HUES6 (cell line): ENCODE measurements around the gene SETD2.

Experiments
- H3K27ac ChIP-seq: 2 replicates; pipeline ENCODE4 v1.7.0; 2013; ENCODE audit warnings: low read depth, mild to moderate bottlenecking, low read length, inconsistent platforms
- H3K27me3 ChIP-seq: 2 replicates; pipeline ENCODE4 v1.6.1; 2013; ENCODE audit warnings: low read length; ENCODE audit not compliant: control insufficient read depth, insufficient read depth
- H3K36me3 ChIP-seq: 2 replicates; pipeline ENCODE4 v1.6.1; 2013; ENCODE audit warnings: low read length; ENCODE audit not compliant: control insufficient read depth, insufficient read depth
- H3K4me1 ChIP-seq: 2 replicates; pipeline ENCODE4 v1.6.1; 2013; ENCODE audit warnings: low read length; ENCODE audit not compliant: control insufficient read depth, insufficient read depth
- H3K4me3 ChIP-seq: 2 replicates; pipeline ENCODE4 v1.5.1; 2013; ENCODE audit warnings: low read depth, low read length
- H3K9ac ChIP-seq: one replicate; pipeline ENCODE4 v1.6.1; 2013; ENCODE audit warnings: mild to moderate bottlenecking, low read length
- H3K9me3 ChIP-seq: 2 replicates; pipeline ENCODE4 v1.6.1; 2013; ENCODE audit warnings: low read depth, low read length; ENCODE audit not compliant: control insufficient read depth, insufficient read depth

Gene SETD2

GRCh38 chr3:46978985-46979944 is 184.6 kb downstream of the SETD2 start, which contains the start of gene NBEAL2:
Gene NBEAL2 (plus strand): TSS chr3:46979666. CDS start chr3:46979862, 196 bp downstream.
- Histone ChIP-seq H3K9ac (peak within 1 kb of the TSS; percentile 85), H3K36me3 (no peaks in the 10 kb centered on the region), H3K4me3 (peak within 1 kb of the TSS; percentile 80), H3K4me1 (peaks cover 27% of the 10 kb centered on the region), H3K27me3 (peaks cover 9% of the 10 kb centered on the region; the same call in 1 of the 2 replicates), H3K27ac (peak within 1 kb of the TSS; percentile 19; the same call in 1 of the 2 replicates), H3K9me3 (no peaks in the 10 kb centered on the region)

GRCh38 chr3:46978381-46978780 is 185.5 kb downstream of the SETD2 start:
- no peak overlapping the region for H3K4me3 ChIP-seq
- no peak overlapping the region for H3K9ac ChIP-seq
- no peaks in the 10 kb centered on the region for H3K9me3 ChIP-seq
- H3K27me3 ChIP-seq = peaks cover 9% of the 10 kb centered on the region; the same call in 1 of the 2 replicates
- no peaks in the 10 kb centered on the region for H3K36me3 ChIP-seq
- H3K4me1 ChIP-seq = peaks cover 27% of the 10 kb centered on the region
- no peak overlapping the region for H3K27ac ChIP-seq

GRCh38 chr3:46977811-46978195 is 186.1 kb downstream of the SETD2 start:
- Histone ChIP-seq H3K27ac (no peak overlapping the region), H3K4me3 (no peak overlapping the region), H3K4me1 (peaks cover 27% of the 10 kb centered on the region), H3K36me3 (no peaks in the 10 kb centered on the region), H3K9me3 (no peaks in the 10 kb centered on the region), H3K27me3 (peaks cover 9% of the 10 kb centered on the region; the same call in 1 of the 2 replicates), H3K9ac (no peak overlapping the region)

GRCh38 chr3:46976326-46977190 is 187.4 kb downstream of the SETD2 start, which contains the start of gene CCDC12:
Gene CCDC12 (minus strand): TSS chr3:46976745. CDS start chr3:46976732, 13 bp downstream.
- peak within 1 kb of the TSS; percentile 98 for H3K9ac ChIP-seq
- H3K4me1 ChIP-seq = peaks cover 16% of the 10 kb centered on the region
- no peaks in the 10 kb centered on the region for H3K9me3 ChIP-seq
- peak within 1 kb of the TSS; percentile 93 for H3K4me3 ChIP-seq
- no peaks in the 10 kb centered on the region for H3K36me3 ChIP-seq
- peaks cover 9% of the 10 kb centered on the region; the same call in 1 of the 2 replicates for H3K27me3 ChIP-seq
- peak within 1 kb of the TSS; percentile 92 for H3K27ac ChIP-seq

- peaks cover 3% of the 10 kb centered on the region; the same call in 1 of the 2 replicates for H3K36me3 ChIP-seq
- no peak overlapping the region for H3K4me3 ChIP-seq
- no peaks in the 10 kb centered on the region for H3K27me3 ChIP-seq
- no peak overlapping the region for H3K9ac ChIP-seq
- no peak overlapping the region for H3K27ac ChIP-seq
- peaks cover 8% of the 10 kb centered on the region; the same call in 1 of the 2 replicates for H3K4me1 ChIP-seq
- H3K9me3 ChIP-seq = no peaks in the 10 kb centered on the region
Measured at GRCh38 chr3:46974421-46975171, 189.3 kb downstream of the SETD2 start.

GRCh38 chr3:46972396-46972795 is 191.5 kb downstream of the SETD2 start:
- no peak overlapping the region for H3K9ac ChIP-seq
- peaks cover 8% of the 10 kb centered on the region; the same call in 1 of the 2 replicates for H3K4me1 ChIP-seq
- peaks cover 12% of the 10 kb centered on the region for H3K36me3 ChIP-seq
- H3K27me3 ChIP-seq = no peaks in the 10 kb centered on the region
- no peaks in the 10 kb centered on the region for H3K9me3 ChIP-seq
- no peak overlapping the region for H3K4me3 ChIP-seq
- no peak overlapping the region for H3K27ac ChIP-seq

- Histone ChIP-seq H3K9me3 (no peaks in the 10 kb centered on the region), H3K27me3 (no peaks in the 10 kb centered on the region), H3K27ac (no peak overlapping the region), H3K36me3 (peaks cover 12% of the 10 kb centered on the region), H3K4me1 (peaks cover 12% of the 10 kb centered on the region; the same call in 1 of the 2 replicates), H3K9ac (no peak overlapping the region), H3K4me3 (no peak overlapping the region)
Measured at GRCh38 chr3:46971742-46972141, 192.2 kb downstream of the SETD2 start.

- Histone ChIP-seq H3K36me3 (peaks cover 12% of the 10 kb centered on the region), H3K27ac (no peak overlapping the region), H3K4me1 (peaks cover 12% of the 10 kb centered on the region; the same call in 1 of the 2 replicates), H3K27me3 (no peaks in the 10 kb centered on the region), H3K9me3 (no peaks in the 10 kb centered on the region), H3K4me3 (no peak overlapping the region), H3K9ac (no peak overlapping the region)
Measured at GRCh38 chr3:46971151-46971550, 192.8 kb downstream of the SETD2 start.

GRCh38 chr3:46970391-46971091 is 193.4 kb downstream of the SETD2 start:
- Histone ChIP-seq H3K27ac (no peak overlapping the region), H3K9me3 (peaks cover 6% of the 10 kb centered on the region; the same call in 1 of the 2 replicates), H3K36me3 (peaks cover 18% of the 10 kb centered on the region), H3K9ac (no peak overlapping the region), H3K4me3 (no peak overlapping the region), H3K4me1 (peaks cover 15% of the 10 kb centered on the region; the same call in 1 of the 2 replicates), H3K27me3 (no peaks in the 10 kb centered on the region)
